Measurements from ENCODE around the gene EPDR1.
"Not testable (repeated sequence)": the region's sequence is repeated elsewhere in the genome, so short reads cannot be mapped to it uniquely, and the experiment has no call there.

Gene EPDR1

DNA sequence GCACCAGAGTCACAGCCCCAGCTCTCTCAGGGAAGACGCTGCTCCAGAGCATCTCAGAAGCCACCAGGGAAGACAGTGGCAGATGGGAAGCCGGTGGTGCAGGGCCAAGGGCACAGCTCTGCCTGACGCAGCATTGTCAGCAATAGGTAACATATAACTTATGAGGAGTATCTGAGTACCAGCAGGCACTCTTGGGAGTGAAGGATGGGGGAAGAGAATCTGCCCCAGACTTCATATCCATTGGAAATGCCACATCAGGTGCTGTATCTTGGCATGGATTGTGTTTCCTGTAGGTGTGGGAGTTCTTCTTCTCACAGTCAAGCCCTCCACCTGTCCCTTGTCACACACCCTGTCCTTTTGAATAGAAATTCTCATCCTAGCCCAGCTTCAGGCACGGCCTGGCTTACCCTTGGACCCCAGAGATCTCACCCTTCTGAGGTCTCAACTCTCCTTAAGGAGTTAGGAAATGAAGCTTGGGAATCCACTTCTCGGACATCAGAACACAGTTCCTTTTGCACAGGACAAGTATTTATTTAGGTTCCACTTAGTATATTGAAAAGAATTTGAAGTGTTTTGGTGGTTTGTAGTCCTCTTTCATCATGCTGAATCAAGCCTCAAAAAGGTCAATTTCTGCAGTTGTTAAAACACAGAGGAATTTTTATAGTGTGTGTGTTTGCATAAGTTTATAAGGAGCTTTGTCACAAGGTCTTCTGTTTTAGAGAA lies 9.9 kb downstream of the EPDR1 start:
- no peak for DNase-seq

DNA sequence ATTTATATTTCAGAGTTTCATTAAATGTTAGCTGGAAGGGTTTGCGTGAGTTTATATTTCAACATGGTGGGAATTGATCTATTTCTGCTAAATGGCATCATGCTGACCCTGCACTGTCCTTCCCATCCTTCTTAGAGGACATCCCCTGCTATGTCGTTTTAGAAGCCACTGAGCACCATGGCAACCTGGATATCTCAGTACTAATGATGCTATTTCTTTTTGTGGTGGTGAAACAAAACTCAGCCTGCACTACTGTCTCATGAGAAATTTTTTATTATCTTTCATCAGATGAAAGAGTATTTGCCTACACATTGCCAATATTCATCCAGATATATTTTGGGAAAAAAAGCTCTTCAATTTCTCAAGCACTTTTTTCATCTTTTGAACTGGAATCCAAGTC lies 12.1 kb downstream of the EPDR1 start:
- no peak for DNase-seq

DNA sequence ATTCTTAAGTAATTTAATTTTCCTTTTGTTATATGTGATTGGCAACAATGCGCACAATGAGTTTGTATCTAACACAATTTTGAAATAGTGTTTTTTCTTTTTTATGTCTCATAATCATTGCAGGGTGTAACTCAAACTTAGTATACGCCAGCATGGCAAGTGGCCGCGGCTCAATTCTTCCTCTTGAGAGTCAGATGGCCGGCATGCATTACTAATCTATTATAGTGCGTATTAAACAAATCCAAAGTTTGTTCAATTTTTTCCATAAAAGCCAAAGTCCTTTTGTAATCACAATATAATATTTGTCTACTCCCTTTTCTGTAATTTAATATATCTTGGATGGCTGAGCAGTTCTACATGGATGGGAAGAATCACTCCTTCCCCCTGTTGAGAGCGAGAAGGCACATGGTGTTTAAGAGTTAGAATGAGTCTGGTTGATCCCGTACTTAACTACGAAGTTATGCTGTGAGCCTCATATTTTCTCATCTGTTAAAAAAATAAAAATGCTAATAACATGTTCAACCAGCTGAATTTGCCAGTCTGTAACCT lies 12.7 kb downstream of the EPDR1 start:
- DNase-seq, result no peak

DNA sequence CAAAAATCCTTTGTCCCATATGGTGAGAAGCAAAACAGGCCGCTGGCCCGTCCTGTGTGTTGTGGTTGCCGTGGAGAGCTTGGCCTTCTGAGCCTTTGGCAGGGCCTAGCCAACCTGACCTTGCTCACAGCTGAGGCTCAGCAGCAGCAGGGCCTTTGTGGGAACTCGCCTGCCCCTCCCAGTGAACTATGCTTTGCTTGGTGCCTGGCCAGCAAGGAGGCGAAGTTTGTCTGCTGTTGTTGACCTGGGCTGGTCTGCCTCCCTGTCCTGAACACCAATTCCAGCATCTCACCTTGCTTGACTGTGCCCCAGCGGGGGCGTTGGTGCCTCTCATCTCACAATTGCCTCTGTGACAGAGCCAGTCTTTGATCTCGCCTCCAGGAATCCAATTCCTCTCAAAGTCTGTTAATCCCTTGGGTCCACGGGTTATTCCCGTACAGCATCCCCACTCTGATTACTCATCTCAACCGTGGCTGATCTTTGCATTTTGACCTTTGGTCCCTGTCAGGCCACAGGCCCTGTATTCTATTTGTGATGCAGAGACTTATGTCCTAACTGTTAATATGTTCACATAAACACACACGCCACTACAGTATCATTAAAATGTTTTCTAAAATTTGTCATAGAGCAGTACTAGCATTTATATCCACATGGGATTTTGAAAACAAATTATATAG lies 22.6 kb downstream of the EPDR1 start:
- DNase-seq, result no peak

DNA sequence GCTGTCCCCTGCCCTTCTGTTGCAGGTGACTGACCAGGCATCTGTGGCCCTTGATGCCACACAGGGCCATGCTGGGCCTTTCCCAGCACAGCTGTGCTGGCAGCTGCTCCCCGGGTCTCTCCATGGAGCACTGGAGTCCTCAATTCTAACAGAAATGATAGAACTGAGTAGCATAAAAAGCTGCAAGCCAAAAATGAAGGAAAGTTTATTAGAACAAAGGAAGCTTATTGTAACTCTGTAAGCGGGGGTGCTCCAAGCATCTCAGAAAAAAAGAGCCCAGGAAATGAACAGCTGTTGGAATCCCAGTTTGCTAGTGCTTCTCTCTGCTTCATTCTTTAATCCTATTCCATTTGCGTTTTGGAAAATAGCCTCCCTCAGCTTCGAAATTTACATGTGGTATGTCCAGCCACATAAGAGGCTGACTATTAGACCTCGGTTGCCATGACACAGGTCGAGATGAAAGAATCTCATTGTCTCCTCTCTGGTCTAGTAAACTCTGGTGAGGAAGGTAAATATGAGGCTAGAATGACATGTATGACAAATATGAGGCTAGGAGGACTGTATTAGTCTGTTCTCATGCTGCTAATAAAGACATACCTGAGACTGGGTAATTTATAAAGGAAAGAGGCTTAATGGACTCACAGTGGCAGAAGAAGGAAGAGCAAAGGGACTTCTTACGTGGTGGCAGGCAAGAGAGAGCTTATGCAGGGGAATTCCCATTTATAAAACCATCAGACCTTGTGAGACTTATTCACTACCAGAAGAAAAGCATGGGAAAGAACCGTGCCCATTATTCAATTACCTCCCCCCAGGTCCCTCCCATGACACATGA lies 23.7 kb downstream of the EPDR1 start:
- no peak for DNase-seq

DNA sequence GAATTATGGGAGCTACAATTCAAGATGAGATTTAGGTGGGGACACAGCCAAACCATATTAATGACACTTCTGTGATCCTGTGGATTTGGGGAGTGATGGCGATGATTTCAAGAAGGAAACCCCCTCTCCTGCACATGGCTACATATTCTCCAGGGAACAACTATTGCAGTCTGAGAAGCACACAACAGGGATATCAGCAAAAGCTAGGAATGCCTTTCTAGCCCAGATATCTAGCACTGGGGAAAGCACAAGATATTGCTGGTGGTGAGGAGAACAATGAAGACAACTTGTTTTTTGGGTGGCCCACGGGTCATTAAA lies 24.3 kb downstream of the EPDR1 start:
- DNase-seq, result no peak

DNA sequence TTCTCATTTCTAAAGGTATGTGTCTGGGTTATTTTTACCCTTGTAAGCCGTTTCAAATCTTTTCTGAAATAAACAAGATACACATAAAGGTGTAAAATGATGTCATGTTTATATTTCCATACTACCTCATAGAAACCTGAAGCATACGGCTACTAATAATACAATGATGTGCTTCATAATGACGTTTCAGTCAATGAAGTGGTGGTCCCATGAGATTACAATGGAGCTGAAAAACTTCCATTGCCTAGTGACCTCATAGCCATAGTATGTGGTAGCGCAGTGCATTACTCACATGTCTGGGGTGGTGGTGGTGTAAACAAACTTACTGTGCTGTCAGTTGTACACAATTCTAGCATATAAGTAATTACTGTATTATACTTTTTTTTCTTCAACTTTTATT lies 24.9 kb downstream of the EPDR1 start:
- DNase-seq, result no peak

DNA sequence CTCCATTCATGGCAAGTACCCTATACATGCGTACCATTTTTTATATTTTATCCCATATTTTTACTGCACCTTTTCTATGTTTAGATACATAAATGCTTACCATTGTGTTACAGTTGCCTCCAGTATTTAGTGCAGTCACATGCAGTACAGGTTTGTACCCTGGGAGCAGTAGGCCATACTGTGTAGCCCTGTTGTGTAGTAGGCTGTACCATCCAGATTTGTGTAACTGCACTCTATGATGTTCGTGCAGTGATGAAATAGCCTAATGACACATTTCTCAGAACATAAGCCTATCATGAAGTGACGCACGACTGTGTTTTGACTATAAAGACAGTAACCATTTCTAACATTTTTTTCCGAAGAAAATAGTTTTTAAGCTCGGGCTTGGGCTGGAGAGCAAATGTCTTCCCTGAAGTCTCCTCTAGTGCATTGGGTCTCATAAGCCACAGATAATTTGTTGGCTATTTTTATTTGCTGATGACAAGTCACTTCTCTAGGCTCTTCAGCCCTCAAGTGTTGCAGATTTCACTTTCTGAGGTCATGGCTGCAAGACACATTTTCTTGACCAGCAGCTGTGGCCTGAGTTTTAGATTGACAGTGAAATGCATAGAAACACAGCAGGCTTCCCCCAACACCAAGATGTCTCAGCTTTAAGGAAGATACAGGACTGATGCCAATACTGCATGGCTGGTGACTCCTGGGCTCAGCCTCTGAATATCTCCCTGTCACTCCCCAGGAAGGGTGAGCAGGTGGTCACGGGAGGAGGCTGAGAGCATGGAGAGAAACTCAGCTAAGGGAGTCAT lies 26.9 kb downstream of the EPDR1 start:
- no peak for DNase-seq

DNA sequence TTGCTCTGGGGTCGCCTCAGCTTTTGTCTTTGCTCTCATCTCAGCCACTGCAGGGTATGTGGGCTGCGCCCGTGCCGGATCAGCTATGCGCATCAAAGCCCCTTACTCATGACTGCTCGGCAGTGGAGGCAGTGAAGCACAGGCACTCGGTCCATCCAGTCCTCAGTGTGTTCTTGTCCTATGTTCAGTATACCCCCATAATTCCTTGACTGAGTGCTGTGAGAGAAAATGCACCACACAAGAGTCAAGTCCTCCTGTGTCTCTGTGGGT lies 27.4 kb downstream of the EPDR1 start:
- DNase-seq, result no peak

DNA sequence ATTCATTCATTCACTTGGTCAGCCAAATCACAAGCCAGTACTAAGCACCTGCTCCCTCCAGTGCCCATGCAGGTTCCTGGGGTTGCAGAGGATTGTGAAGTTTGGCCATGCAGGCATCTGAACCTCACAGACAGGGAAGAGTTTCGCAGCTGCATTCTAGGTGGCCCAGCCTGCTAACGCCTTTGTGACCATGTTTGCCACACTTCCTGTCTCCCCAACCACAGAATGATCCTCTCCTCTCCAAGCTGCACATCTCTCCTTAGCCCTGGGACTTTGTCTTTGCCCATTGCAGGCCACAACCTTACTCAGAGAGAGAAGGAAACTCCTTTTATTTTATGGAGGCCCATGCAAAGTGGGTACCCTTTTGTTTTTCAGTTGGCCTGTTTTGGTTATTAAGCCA lies 31.8 kb downstream of the EPDR1 start:
- DNase-seq, result no peak

DNA sequence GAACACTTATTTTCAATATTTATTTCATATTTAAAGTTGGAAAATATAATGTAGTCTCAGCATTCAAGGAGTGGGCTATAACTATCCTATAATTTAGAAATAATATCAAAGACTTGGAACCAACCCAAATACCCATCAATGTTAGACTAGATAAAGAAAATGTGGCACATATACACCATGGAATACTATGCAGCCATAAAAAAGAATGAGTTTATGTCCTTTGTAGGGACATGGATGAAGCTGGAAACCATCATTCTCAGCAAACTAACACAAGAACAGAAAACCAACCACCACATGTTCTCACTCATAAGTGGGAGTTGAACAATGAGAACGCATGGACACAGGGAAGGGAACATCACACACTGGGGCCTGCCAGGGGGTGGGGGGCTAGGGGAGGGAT lies 33.8 kb downstream of the EPDR1 start:
- not testable (repeated sequence) for DNase-seq

DNA sequence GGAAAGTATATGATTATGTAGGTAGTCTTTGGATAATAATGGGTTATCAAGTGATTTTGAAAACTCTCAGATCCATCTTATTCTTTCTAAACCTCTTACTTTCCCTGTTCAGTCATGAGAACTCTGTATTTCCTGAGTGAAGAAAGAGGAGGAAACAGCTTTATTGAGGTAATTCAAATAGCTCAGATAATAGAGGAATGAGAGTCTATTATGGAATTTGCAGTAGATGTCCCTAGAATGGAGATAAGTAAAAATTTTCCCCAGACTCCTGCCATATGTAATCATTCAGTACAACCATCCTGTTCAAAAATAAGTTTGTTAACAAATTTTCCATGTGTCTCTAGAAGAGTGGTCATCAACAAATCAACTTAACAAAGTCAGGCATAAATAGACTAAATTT lies 36.4 kb downstream of the EPDR1 start:
- no peak for DNase-seq

DNA sequence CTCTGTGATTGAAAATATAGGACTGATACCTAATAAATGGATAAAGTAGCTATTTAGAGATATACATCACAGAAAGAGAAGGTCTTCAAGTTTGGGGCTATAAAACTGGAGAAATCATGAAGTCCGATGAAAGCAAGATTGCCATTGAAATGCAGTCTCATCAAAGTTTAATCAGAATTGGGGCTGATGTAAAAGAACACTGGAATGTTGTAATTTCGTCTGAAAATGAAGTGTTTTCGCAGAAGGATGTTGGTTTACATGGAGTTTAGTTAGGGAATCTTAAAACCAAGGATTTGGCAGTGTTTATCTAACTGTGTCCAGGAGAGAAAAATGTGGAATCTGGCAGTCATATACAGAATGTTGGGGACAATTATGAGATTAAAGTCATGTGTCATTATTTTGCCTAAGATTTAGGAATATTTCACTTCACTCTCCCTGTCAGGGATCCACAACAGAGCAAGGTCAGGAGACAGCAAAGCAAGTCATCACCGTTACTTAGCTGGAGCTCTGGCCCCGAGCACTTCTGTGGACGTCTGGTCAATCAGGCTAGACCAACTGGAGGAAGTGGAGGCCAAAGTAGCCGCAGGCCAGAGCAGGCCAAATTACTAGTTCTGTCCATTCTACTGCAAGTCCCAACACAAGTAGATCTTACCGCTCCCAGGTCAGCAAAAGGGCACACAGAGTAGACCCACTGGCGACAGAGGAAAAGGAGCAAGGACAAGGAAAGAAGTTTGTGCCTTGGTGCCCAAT lies 37.0 kb downstream of the EPDR1 start:
- DNase-seq, result no peak

DNA sequence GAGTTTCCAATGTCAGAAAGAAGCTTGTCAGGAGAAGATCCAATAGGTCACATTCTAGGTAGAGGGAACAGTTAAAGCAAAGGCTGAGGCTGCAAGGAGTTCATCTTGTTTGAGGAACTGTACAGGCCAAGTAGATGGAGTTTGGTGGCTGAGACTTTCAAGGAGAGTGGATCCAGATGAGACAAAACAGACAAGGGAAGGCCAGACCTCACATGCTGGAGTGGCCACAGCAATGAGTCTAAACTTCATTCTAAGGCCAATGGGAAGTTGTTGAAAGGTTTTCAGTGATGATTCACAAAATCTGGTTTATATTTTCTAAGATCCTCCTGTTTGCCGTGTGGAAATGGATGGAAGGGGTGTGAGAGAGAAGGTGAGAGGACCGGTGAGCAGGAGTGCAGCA lies 40.0 kb downstream of the EPDR1 start:
- no peak for DNase-seq

DNA sequence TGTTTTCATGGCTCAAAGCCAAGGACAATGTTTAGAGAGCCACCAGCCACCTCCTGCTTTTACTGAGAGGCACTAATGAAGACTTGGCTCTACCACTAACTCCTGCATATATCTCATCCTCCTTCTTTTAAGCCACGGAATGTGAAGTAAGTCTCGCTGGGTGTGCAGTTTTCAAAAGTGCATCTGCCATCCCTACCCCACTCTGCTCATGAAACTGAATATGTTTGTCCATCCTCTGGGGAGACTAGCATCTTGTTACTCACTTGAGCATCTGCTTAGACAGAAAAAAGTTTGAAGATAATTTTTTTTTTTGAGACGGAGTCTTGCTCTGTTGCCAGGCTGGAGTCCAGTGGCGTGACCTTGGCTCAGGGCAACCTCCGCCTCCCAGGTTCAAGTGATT lies 40.8 kb downstream of the EPDR1 start:
- DNase-seq, result no peak

DNA sequence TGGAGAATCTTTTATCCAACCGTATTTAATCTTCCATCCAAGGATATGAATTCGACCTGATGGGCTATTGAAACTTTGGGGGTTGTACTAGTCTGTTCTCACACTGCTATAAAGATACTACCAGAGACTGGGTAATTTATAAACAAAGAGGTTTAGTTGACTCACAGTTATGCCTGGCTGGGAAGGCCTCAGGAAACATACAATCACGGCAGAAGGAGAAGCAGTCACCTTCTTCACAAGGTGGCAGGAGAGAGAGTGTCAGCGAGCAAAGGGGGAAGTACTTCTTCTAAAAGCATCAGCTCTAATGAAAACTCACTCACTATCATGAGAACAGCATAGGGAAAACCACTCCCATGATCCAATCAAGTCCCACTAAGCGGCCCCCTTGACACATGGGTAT lies 43.8 kb downstream of the EPDR1 start:
- DNase-seq, result no peak

DNA sequence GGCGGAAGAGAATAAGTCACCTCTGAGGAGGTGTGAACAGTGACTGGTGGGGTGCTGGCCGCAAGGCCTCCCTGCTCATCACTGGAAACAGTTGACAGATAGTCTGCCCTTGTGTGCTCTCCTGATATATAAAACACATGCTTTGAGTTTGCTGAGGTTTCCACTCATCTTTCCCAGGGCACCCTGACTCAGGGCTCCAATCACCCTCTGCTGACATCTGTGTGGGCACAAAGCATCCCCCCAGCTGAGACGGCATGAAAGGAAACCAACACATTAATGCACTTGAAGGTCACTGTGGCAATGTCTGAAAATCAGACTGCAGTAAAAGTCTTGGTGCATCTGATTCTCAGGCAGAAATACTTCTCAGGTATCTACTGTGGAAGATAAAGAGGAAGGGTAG lies 49.8 kb downstream of the EPDR1 start:
- DNase-seq, result no peak

DNA sequence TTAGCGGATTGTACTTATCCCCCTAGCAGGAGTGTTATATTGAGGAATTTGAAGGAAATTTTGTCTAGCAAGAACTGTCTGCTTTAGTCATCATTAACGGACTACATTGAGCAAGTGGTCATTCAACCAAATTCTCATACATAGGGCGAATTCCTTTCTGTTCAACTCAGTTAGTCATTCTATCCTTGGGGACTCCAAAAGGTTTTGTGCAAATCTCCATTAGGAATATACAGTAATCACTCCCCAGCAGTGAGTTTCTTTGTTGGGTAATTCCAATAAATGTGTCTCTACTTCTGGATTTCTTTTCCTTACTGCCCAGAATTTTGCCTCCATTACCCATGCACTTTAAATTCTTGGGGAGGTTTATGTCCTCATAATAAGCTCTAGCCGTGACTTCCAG lies 51.1 kb downstream of the EPDR1 start:
- no peak for DNase-seq

DNA sequence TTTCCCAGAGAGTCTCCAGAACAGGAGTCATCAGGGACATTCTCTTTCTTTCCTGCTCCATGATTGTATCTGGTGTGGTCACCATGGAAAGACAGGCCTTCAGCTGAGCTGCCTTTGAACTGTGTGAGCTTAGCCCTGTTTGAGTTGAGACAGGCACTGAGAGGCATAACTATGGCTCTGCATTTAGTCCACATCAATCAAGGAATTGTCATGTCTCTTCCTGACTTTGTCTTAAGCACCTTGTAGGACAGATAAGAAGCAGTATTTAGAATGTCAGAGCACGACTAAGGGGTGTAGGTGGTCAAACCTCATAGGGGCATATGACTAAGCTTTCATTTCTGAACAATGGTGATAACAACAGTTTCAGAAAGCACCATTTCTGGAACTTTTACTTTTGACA lies 53.5 kb downstream of the EPDR1 start:
- DNase-seq, result no peak

DNA sequence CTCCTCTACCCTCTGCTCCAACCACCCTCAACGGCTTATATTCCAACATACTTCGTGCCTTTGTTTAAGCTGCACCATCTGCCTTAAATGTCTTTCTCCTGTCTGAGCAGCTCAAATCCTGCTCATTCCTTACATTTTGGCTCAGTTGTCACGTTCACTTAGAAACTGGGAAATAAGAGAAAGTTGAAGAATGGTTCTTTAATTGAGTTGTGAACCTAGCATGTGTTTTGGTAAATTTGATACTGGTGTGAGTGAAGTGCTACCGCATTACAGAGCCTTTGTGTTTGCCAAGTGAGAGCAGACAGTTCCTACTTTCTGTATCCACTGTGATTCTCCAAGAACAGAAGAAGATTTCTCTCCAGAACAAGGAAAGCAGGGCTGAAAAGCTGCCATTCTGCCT lies 54.3 kb downstream of the EPDR1 start:
- no peak for DNase-seq

DNA sequence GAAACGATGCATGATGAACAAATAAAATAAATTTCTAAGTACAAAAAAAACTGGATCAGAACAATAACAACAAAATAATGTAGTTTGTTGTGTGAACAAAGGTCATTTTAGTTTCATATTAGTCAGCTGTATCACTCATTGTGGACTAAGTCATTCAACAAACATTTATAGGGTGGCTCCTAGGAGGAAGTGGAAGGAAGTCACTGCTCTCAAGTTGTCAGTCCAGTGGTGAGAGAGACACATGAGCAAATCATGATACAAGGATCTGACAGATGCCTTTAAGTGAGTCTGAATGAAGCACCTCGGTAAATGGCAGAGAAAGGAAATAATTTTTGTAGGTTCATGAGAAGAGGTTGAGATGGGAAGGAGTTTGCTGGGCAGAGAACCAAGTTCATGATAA lies 56.8 kb downstream of the EPDR1 start:
- DNase-seq, result no peak

DNA sequence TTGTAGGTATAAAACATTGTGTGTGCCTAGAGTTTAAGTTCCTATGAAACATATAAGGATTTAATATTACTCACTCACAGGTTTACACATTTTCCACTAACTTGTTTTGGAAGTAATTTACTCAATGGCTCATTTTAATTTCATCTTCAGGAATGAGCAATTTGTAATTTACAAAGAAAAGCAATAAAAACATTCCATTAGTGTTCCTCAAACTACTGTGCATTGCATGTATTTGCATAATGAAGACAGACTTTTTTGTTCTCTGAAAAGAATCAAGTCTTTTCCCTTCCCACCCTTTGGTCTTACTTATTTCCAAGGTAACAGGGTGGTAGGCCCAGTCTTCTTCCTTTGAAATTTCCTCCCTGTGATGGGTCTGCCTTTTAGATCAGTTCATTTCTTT lies 61.2 kb downstream of the EPDR1 start:
- DNase-seq, result no peak

DNA sequence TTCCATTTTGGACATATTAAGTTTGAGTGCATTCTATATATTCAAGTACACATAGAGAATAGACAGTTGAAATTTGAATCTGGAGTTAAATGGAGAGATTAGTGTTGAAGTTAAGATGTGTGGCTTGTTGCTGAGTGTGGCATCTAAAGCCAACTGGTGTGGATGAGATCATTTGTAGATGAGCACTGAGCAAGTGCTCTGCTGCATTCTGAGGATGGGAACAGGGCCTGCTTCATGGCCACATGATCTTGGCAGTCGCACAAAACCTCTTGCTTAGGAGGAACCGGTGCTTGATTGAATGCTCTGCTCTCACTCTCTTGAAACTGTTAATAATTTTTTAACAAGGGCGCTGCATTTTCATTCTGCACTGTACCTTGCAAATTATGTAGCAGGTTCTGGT lies 62.0 kb downstream of the EPDR1 start:
- DNase-seq, result no peak

All from stimulated activated naive CD4-positive, alpha-beta T cell treated with Interleukin-2 at 50 U/mL for 16 hours (primary cell).